HEK293 (cell line): Measurements from ENCODE around the gene CSRNP2.

Experiments used
- HOXD13 ChIP-seq: sonication (generic); formaldehyde crosslinking; IDR thresholded peaks from 2 replicates; pipeline ENCODE4 v1.8.0; 2022; ENCODE audit warnings: missing genetic modification reagents, borderline replicate concordance
- IKZF3 ChIP-seq: fragments of 450-650 bp; IDR thresholded peaks from 2 replicates; pipeline ENCODE4 v1.5.0; 2018; ENCODE audit warnings: missing biosample characterization, mild to moderate bottlenecking, missing genetic modification characterization, moderate library complexity
- KLF1 ChIP-seq: fragments of 450-650 bp; formaldehyde crosslinking; IDR thresholded peaks from 2 replicates; pipeline ENCODE4 v1.5.1; 2016; ENCODE audit warnings: missing biosample characterization, missing genetic modification characterization
- KLF9 ChIP-seq: fragments of 450-650 bp; formaldehyde crosslinking; IDR thresholded peaks from 2 replicates; pipeline ENCODE4 v1.5.1; 2016; ENCODE audit warnings: missing biosample characterization, missing genetic modification characterization, low read depth
- OVOL3 ChIP-seq: fragments of 450-650 bp; formaldehyde crosslinking; IDR thresholded peaks from 2 replicates; pipeline ENCODE4 v1.5.1; 2016; ENCODE audit warnings: missing biosample characterization, missing genetic modification characterization
- REST ChIP-seq: fragments of 450-650 bp; formaldehyde crosslinking; IDR thresholded peaks from 2 replicates; pipeline ENCODE4 v1.5.1; 2016; ENCODE audit warnings: missing biosample characterization, missing genetic modification characterization
- SCRT1 ChIP-seq: fragments of 450-650 bp; formaldehyde crosslinking; IDR thresholded peaks from 2 replicates; pipeline ENCODE4 v1.5.1; 2016; ENCODE audit warnings: missing biosample characterization, missing genetic modification characterization, borderline replicate concordance
- ZEB2 ChIP-seq: fragments of 450-650 bp; formaldehyde crosslinking; IDR thresholded peaks from 2 replicates; pipeline ENCODE4 v1.5.1; 2016; ENCODE audit warnings: missing biosample characterization, missing genetic modification characterization
- ZNF2 ChIP-seq: fragments of 450-650 bp; formaldehyde crosslinking; IDR thresholded peaks from 2 replicates; pipeline ENCODE4 v1.5.1; 2016; ENCODE audit warnings: missing biosample characterization, missing genetic modification characterization
- ZNF274 ChIP-seq, 2 experiments: fragments of 200-500 bp in 1 of 2; fragments of 450-650 bp in 1 of 2; sonication (Bioruptor generic) in 1 of 2; formaldehyde crosslinking in 1 of 2; IDR thresholded peaks; 2 replicates each; pipeline versions ENCODE4 v1.5.1 to v1.6.1; 2014 to 2016; ENCODE audit warnings: borderline replicate concordance in 1 of 2, inconsistent platforms in 1 of 2, low read length in 1 of 2, missing biosample characterization in 1 of 2, missing genetic modification characterization in 1 of 2
- ZNF280D ChIP-seq: fragments of 450-650 bp; formaldehyde crosslinking; IDR thresholded peaks from 2 replicates; pipeline ENCODE4 v1.5.1; 2016; ENCODE audit warnings: missing biosample characterization, missing genetic modification characterization
- ZNF302 ChIP-seq: fragments of 450-650 bp; formaldehyde crosslinking; IDR thresholded peaks from 2 replicates; pipeline ENCODE4 v1.5.1; 2016; ENCODE audit warnings: missing biosample characterization, missing genetic modification characterization, low read depth
- ZNF311 ChIP-seq: fragments of 450-650 bp; formaldehyde crosslinking; IDR thresholded peaks from 2 replicates; pipeline ENCODE4 v1.5.1; 2017; ENCODE audit warnings: missing biosample characterization, missing genetic modification characterization, borderline replicate concordance
- ZNF449 ChIP-seq: fragments of 450-650 bp; formaldehyde crosslinking; IDR thresholded peaks from 2 replicates; pipeline ENCODE4 v1.5.1; 2017; ENCODE audit warnings: missing biosample characterization, mild to moderate bottlenecking, missing genetic modification characterization, moderate library complexity
- ZNF521 ChIP-seq: fragments of 450-650 bp; formaldehyde crosslinking; IDR thresholded peaks from 2 replicates; pipeline ENCODE4 v1.5.1; 2017; ENCODE audit warnings: missing biosample characterization, mild to moderate bottlenecking, missing genetic modification characterization
- ZNF555 ChIP-seq: fragments of 450-650 bp; formaldehyde crosslinking; conservative IDR thresholded peaks from 2 replicates; pipeline ENCODE4 v1.5.1; 2017; ENCODE audit warnings: missing biosample characterization, mild to moderate bottlenecking, missing genetic modification characterization, inconsistent platforms
- ZNF558 ChIP-seq: fragments of 450-650 bp; formaldehyde crosslinking; IDR thresholded peaks from 2 replicates; pipeline ENCODE4 v1.5.1; 2016; ENCODE audit warnings: missing biosample characterization, missing genetic modification characterization
- ZNF560 ChIP-seq: fragments of 450-650 bp; formaldehyde crosslinking; IDR thresholded peaks from 2 replicates; pipeline ENCODE4 v1.5.1; 2017; ENCODE audit warnings: missing biosample characterization, missing genetic modification characterization, borderline replicate concordance
- ZNF654 ChIP-seq: fragments of 450-650 bp; formaldehyde crosslinking; IDR thresholded peaks from 2 replicates; pipeline ENCODE4 v1.5.1; 2016; ENCODE audit warnings: low read depth, missing biosample characterization, missing genetic modification characterization
- ZNF660 ChIP-seq: fragments of 450-650 bp; IDR thresholded peaks from 2 replicates; pipeline ENCODE4 v1.5.1; 2018; ENCODE audit warnings: missing biosample characterization, mild to moderate bottlenecking, missing genetic modification characterization
- TF ChIP-seq, protein P1 (sequence below): fragments of 450-650 bp; formaldehyde crosslinking; IDR thresholded peaks from 2 replicates; pipeline ENCODE4; 2016; ENCODE audit warnings: missing biosample characterization, missing genetic modification characterization
- TF ChIP-seq, protein P2 (sequence below): fragments of 450-650 bp; formaldehyde crosslinking; IDR thresholded peaks from 2 replicates; pipeline ENCODE4 v1.5.1; 2016; ENCODE audit warnings: missing biosample characterization, missing genetic modification characterization
- TF ChIP-seq, protein P3 (sequence below): fragments of 450-650 bp; formaldehyde crosslinking; IDR thresholded peaks from 2 replicates; pipeline ENCODE4 v1.5.1; 2017; ENCODE audit warnings: missing biosample characterization, missing genetic modification characterization

CSRNP2 gene

DNA sequence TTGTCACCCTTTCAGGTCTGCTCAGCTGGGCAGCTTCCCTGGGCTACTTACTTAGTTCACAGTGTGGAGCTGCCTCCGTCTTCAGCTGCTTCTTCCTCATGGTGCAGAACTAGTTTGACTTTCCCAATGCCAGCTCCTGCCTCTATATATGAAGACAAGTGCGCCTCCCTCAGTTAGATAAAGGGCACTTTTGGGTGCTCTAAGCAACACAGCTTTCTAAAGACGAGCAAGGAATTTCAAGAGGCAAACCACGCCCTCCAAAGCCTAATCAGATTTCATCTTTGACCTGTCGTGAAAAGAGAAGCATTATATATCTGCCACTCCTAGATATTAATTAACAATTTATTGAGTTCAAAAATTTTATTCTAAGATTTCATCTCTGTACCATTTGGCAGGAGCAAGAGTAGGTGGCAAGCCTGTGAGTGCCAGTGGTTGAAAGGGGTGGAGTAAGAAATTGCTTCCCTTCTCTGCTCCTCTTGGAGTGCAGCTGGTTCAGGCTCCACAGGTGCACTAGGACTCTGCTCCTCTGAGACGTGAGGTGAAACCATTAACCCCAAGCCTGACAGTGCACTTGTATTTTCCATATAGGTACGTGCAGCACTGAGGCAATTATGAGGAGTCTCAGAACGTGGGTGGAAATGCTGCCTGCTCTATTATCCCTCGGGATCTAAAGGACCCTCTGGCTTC, 55.1 kb downstream of the CSRNP2 start (continued):
- TF ChIP-seq, protein P1, sequence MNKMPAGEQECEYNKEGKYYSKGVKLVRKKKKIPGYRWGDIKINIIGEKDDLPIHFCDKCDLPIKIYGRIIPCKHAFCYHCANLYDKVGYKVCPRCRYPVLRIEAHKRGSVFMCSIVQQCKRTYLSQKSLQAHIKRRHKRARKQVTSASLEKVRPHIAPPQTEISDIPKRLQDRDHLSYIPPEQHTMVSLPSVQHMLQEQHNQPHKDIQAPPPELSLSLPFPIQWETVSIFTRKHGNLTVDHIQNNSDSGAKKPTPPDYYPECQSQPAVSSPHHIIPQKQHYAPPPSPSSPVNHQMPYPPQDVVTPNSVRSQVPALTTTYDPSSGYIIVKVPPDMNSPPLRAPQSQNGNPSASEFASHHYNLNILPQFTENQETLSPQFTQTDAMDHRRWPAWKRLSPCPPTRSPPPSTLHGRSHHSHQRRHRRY (tag by site-specific recombination): no peak
- peak; percentile 38; the same call in 1 of the 2 replicates for TF ChIP-seq KLF1
- 0 out of 2 replicates have a peak, but pooled peaks have one; percentile 42 for TF ChIP-seq IKZF3
- 0 out of 2 replicates have a peak, but pooled peaks have one; percentile 38 for TF ChIP-seq ZNF2 (tag by site-specific recombination)
- no peak for TF ChIP-seq ZNF521 (tag by site-specific recombination)
- no peak for TF ChIP-seq ZNF280D (tag by site-specific recombination)
- no peak for TF ChIP-seq ZNF558 (tag by site-specific recombination)
- no peak for TF ChIP-seq ZNF560 (tag by site-specific recombination)
- no peak for TF ChIP-seq ZNF274 (IDR thresholded peaks at IDR 0.05; ENCODE audit: low read length)
- TF ChIP-seq ZNF274 (tag by site-specific recombination; IDR thresholded peaks at IDR 0.05; ENCODE audit: borderline replicate concordance): no peak
- TF ChIP-seq ZNF555 (tag by site-specific recombination): no peak
- TF ChIP-seq, protein P2, sequence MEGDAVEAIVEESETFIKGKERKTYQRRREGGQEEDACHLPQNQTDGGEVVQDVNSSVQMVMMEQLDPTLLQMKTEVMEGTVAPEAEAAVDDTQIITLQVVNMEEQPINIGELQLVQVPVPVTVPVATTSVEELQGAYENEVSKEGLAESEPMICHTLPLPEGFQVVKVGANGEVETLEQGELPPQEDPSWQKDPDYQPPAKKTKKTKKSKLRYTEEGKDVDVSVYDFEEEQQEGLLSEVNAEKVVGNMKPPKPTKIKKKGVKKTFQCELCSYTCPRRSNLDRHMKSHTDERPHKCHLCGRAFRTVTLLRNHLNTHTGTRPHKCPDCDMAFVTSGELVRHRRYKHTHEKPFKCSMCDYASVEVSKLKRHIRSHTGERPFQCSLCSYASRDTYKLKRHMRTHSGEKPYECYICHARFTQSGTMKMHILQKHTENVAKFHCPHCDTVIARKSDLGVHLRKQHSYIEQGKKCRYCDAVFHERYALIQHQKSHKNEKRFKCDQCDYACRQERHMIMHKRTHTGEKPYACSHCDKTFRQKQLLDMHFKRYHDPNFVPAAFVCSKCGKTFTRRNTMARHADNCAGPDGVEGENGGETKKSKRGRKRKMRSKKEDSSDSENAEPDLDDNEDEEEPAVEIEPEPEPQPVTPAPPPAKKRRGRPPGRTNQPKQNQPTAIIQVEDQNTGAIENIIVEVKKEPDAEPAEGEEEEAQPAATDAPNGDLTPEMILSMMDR (tag by site-specific recombination): peak; percentile 61; the same call in 1 of the 2 replicates
- peak; percentile 64; the same call in 1 of the 2 replicates for TF ChIP-seq KLF9 (tag by site-specific recombination)
- TF ChIP-seq ZNF302: no peak
- 0 out of 2 replicates have a peak, but pooled peaks have one; percentile 35 for TF ChIP-seq ZNF660 (tag by site-specific recombination)
- 0 out of 2 replicates have a peak, but pooled peaks have one; percentile 23 for TF ChIP-seq ZEB2 (tag by site-specific recombination)
- no peak for TF ChIP-seq OVOL3 (tag by site-specific recombination)
- TF ChIP-seq SCRT1: peak; percentile 88
- no peak for TF ChIP-seq ZNF311 (tag by site-specific recombination)
- TF ChIP-seq REST (tag by site-specific recombination): no peak
- TF ChIP-seq, protein P3, sequence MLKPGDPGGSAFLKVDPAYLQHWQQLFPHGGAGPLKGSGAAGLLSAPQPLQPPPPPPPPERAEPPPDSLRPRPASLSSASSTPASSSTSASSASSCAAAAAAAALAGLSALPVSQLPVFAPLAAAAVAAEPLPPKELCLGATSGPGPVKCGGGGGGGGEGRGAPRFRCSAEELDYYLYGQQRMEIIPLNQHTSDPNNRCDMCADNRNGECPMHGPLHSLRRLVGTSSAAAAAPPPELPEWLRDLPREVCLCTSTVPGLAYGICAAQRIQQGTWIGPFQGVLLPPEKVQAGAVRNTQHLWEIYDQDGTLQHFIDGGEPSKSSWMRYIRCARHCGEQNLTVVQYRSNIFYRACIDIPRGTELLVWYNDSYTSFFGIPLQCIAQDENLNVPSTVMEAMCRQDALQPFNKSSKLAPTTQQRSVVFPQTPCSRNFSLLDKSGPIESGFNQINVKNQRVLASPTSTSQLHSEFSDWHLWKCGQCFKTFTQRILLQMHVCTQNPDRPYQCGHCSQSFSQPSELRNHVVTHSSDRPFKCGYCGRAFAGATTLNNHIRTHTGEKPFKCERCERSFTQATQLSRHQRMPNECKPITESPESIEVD (tag by site-specific recombination): no peak
- peak; percentile 71 for TF ChIP-seq ZNF654 (tag by site-specific recombination)
- no peak; the same call in 1 of the 2 replicates for TF ChIP-seq ZNF449 (tag by site-specific recombination)
- TF ChIP-seq HOXD13 (CRISPR knock-in tag): no peak
